Measurements from ENCODE around the gene PRKAB2.
"Not testable (repeated sequence)": the region's sequence is repeated elsewhere in the genome, so short reads cannot be mapped to it uniquely, and the experiment has no call there.

The PRKAB2 gene

GRCh38 chr1:147151244-147151643 lies 21.0 kb downstream of the PRKAB2 start:
- Histone ChIP-seq H3K79me2 (ENCODE audit: insufficient read depth, low read length) (no peaks in the 10 kb centered on the region), H4K20me1 (ENCODE audit: insufficient read depth, low read length) (no peaks in the 10 kb centered on the region), H3K9ac (ENCODE audit: low read depth, low read length) (no peak overlapping the region), H3K9me3 (ENCODE audit: insufficient read depth, low read length, severe bottlenecking) (no peaks in the 10 kb centered on the region), H3K4me3 (ENCODE audit: low read depth in 1 of 2, low read length in 2 of 2) (no peak overlapping the region), H3K4me2 (ENCODE audit: insufficient read depth, low read length) (no peak overlapping the region), H3K27ac (ENCODE audit: low read length) (no peak overlapping the region), H3K27me3 (ENCODE audit: insufficient read depth, low read length, poor library complexity) (no peaks in the 10 kb centered on the region), H2AFZ (ENCODE audit: low read depth, low read length) (no peak overlapping the region), H3K36me3 (ENCODE audit: insufficient read depth, low read length) (peaks cover 15% of the 10 kb centered on the region), H3K4me1 (ENCODE audit: insufficient read depth, low read length) (no peaks in the 10 kb centered on the region)
- DNase-seq (no peak), ATAC-seq (ENCODE audit: insufficient read depth, low read depth) (no peak)
- TF ChIP-seq EZH2 (IDR thresholded peaks at IDR 0.05; ENCODE audit: borderline replicate concordance, low read depth, low read length, severe bottlenecking) (no peak), CTCF (IDR thresholded peaks at IDR 0.05; ENCODE audit: borderline replicate concordance, extremely low read depth, low read length, poor library complexity, severe bottlenecking) (no peak)

GRCh38 chr1:147142886-147143285 lies 29.4 kb downstream of the PRKAB2 start:
- Histone ChIP-seq H3K27ac (ENCODE audit: low read length) (no peak overlapping the region), H3K9me3 (ENCODE audit: insufficient read depth, low read length, severe bottlenecking) (no peaks in the 10 kb centered on the region), H2AFZ (ENCODE audit: low read depth, low read length) (no peak overlapping the region), H4K20me1 (ENCODE audit: insufficient read depth, low read length) (no peaks in the 10 kb centered on the region), H3K9ac (ENCODE audit: low read depth, low read length) (no peak overlapping the region), H3K79me2 (ENCODE audit: insufficient read depth, low read length) (no peaks in the 10 kb centered on the region), H3K36me3 (ENCODE audit: insufficient read depth, low read length) (no peaks in the 10 kb centered on the region), H3K4me3 (ENCODE audit: low read depth in 1 of 2, low read length in 2 of 2) (no peak overlapping the region), H3K4me1 (ENCODE audit: insufficient read depth, low read length) (no peaks in the 10 kb centered on the region), H3K27me3 (ENCODE audit: insufficient read depth, low read length, poor library complexity) (no peaks in the 10 kb centered on the region), H3K4me2 (ENCODE audit: insufficient read depth, low read length) (no peak overlapping the region)
- TF ChIP-seq CTCF (IDR thresholded peaks at IDR 0.05; ENCODE audit: borderline replicate concordance, extremely low read depth, low read length, poor library complexity, severe bottlenecking) (no peak), EZH2 (IDR thresholded peaks at IDR 0.05; ENCODE audit: borderline replicate concordance, low read depth, low read length, severe bottlenecking) (no peak)
- ATAC-seq (ENCODE audit: insufficient read depth, low read depth) (no peak), DNase-seq (no peak)

- H3K27me3 ChIP-seq (ENCODE audit: insufficient read depth, low read length, poor library complexity); H3K4me2 ChIP-seq (ENCODE audit: insufficient read depth, low read length); H3K79me2 ChIP-seq (ENCODE audit: insufficient read depth, low read length); DNase-seq; H3K4me3 ChIP-seq (ENCODE audit: low read depth in 1 of 2, low read length in 2 of 2); ATAC-seq (ENCODE audit: insufficient read depth, low read depth); H3K27ac ChIP-seq (ENCODE audit: low read length); H2AFZ ChIP-seq (ENCODE audit: low read depth, low read length); H4K20me1 ChIP-seq (ENCODE audit: insufficient read depth, low read length); H3K9me3 ChIP-seq (ENCODE audit: insufficient read depth, low read length, severe bottlenecking); H3K4me1 ChIP-seq (ENCODE audit: insufficient read depth, low read length); H3K9ac ChIP-seq (ENCODE audit: low read depth, low read length); H3K36me3 ChIP-seq (ENCODE audit: insufficient read depth, low read length): not testable (repeated sequence)
These were observed 41.5 kb downstream of the PRKAB2 start for GRCh38 chr1:147130721-147131120.

- H4K20me1 ChIP-seq (ENCODE audit: insufficient read depth, low read length): no peaks in the 10 kb centered on the region
- no peak for DNase-seq
- ATAC-seq (ENCODE audit: insufficient read depth, low read depth): no peak
- TF ChIP-seq EZH2 (IDR thresholded peaks at IDR 0.05; ENCODE audit: borderline replicate concordance, low read depth, low read length, severe bottlenecking) (no peak), CTCF (IDR thresholded peaks at IDR 0.05; ENCODE audit: borderline replicate concordance, extremely low read depth, low read length, poor library complexity, severe bottlenecking) (no peak)
- no peaks in the 10 kb centered on the region for H3K36me3 ChIP-seq (ENCODE audit: insufficient read depth, low read length)
- no peak overlapping the region for H2AFZ ChIP-seq (ENCODE audit: low read depth, low read length)
- no peaks in the 10 kb centered on the region for H3K27me3 ChIP-seq (ENCODE audit: insufficient read depth, low read length, poor library complexity)
- no peak overlapping the region for H3K27ac ChIP-seq (ENCODE audit: low read length)
- no peaks in the 10 kb centered on the region for H3K4me1 ChIP-seq (ENCODE audit: insufficient read depth, low read length)
- no peak overlapping the region for H3K4me2 ChIP-seq (ENCODE audit: insufficient read depth, low read length)
- H3K9me3 ChIP-seq (ENCODE audit: insufficient read depth, low read length, severe bottlenecking): no peaks in the 10 kb centered on the region
- H3K79me2 ChIP-seq (ENCODE audit: insufficient read depth, low read length): no peaks in the 10 kb centered on the region
- no peak overlapping the region for H3K4me3 ChIP-seq (ENCODE audit: low read depth in 1 of 2, low read length in 2 of 2)
- H3K9ac ChIP-seq (ENCODE audit: low read depth, low read length): no peak overlapping the region
These were observed 43.0 kb downstream of the PRKAB2 start for GRCh38 chr1:147129116-147129873.
